Measurements from ENCODE around the gene HOXC11.

Gene HOXC11

DNA sequence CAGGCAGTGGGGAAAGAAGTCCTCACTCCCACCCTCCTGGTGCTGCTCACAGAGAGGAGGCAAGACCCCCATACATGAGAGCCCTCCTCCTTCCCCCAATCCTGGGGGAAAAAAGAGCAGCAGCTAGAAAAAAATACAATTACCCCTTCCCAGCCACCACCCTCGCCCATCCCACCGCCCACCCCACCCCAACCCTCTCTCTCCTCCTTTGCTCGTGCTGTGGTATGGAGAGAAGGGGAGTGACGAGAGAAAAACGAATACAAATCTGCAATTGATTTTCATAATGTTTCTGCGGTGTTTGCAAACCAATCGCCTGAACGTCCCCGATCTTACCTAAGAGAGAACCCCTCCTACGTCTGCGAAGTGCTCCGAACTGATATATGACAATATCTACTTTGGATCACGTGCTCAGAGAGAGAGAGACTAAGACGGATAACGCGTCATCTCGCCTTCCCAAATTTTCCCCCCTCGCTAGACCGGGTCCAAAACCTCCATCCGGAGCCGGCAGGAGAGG is at the start of gene HOXC11:
Gene HOXC11, plus strand, starts transcription at position 405 of the 514 bp plus-strand sequence. CDS start 116 bp downstream, outside the sequence.
- DNase-seq, result no peak

GRCh38 chr12:53924521-53925405 is 48.2 kb upstream of the HOXC11 start:
- DNase-seq, result peak; percentile 11

DNA sequence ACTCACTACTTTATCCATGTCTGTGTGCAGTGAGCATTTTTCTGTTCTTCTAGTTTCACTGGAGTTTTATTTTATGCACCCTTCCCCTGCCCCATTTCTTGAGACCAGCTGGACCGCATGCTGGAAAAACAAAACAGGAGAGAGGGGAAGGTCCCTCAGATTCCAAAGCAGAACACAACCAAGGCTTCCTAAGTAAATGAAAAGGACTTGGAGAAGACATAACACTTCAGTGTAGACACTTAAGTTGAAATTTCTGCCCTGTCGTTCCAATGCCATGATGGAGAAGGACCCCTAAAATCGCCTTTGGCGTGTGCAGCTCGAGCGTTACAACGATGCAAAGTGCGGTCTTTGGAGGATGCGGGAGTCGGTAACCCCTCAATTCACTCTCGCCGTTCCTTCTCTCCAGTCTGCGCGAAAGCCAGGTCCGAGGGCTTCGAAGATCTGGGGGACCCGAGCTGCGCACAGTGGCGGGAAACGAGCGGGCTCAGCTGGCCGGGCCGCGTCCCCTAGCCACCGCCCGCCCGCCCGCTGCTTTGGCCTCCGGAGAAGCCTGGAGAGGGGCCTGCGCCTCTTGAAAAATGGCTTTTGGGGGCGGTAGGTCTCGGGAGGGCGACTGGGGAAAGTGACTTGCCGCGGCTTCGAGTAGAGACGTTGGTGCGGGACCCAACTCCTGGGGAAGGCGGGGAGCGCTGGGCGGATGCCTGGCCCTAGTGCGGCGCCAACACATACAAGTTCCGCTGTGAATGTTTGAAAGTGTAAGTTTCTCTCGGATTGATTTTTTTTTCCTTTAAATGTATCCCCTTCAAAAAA is 45.5 kb upstream of the HOXC11 start:
- DNase-seq, result no peak

- DNase-seq, result no peak
These were observed 44.7 kb upstream of the HOXC11 start for GRCh38 chr12:53928054-53928835.

- DNase-seq, result no peak
These were observed 43.4 kb upstream of the HOXC11 start for GRCh38 chr12:53929527-53929926.

DNA sequence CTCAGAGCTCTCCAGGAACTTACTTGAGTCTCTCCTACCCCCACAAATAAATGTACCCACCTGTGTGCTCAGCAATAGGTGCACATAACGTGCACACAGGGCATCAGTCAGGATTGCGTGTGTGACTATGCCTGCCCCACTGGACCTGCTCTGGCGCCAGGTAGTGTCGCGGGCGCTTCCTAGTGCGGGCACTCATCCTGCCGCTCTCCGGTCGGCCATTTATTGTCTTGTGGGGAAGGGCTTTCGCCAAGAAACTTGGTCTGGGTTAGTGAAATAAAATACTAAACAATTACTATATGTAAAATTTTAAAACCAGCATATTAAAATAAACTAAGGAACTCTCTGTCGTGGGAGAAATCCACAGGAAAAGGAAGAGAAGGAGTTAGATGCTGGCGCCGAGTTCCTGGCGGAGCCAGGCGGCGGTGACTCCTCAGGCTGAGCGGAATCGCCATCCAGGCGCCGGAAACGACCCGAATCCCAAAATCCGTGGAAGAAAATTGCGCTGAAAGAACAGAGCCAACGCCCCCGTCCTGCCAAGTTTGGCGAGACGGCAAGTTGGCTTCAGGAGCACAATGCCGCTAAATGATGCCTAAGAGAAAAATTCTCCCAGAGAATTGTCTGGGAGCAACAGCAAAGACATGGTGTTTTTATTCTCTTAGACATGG is 42.2 kb upstream of the HOXC11 start:
- no peak for DNase-seq

DNA sequence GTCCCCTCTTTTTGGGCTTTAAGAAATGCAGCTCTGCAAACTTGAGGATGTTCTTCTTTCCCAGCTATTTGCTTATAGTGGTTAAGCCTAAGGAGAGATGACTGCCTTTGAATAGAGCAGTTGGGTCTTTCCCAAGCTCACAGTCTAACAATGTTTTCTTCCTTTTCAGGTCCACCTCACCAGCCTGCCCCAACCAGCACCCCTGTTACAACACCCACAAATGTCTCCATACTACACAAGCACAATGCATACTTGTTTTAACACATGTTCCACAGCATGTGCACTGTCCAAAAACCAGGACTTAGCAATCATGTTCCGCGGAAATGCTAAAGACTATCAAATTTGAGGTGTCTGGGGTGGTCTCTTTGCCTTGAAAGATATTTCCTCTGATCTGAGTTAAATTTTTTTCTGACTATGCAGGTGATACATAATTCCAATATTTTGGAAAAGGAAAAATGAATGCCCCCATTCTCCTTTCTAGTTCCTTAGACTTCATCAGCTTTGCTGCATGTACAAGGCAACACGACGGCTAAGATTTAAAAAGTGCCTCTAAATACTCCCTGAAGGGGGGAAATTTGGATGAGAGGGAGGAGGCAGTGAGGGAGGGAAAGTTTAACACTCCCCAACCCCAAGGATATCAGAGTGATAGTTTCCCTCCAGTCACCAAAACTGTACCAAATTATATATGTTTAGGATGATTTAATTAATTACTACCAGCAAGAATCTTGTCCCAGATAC is 40.9 kb upstream of the HOXC11 start:
- no peak for DNase-seq

GRCh38 chr12:53932915-53933314 is 40.0 kb upstream of the HOXC11 start:
- DNase-seq, result no peak

DNA sequence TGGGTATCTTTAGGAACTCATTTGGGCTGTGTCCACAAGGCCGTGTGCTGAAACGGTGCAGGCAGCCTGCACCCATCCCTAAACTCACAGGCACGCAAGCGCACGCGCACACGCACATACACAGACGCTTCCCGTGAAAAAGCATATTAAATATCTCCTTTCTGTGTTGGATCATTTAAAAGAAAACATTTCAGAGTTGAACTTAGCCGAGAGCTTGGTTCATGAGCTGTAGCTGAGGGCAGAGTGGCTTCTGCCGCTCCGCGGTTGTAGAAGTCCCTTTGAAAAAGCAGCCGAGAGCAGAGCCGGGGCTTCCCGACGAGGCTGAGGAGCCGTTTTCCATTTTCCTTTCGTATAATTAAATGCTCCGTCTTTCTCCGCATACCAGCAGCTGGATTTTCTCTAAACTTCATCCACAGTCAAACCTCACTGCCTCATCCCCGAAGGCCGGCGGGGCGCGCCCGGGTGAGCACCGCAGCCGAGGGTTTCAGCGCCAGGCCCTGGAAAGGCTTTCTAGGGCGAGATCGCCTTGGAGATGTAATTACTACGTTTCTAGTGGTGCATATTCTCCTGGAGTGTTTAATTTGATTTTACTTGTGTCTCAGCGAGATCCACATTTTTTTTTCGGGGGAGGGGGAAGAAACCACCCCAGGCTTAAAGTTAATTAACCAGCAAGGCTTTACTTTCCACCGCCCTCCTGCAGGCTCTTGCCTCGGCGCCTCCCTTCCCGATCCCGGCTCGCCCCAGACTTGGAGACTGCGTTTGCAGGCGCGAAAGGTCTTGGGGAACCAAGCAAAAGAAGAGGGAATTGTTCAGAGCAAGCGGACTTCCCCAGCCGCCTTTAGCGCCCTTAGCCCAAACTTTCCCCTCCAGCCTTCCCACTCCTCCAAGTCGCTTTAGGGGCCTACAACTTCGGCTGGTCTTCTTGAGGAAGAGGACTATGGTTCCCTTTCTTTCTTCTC is 37.3 kb upstream of the HOXC11 start:
- no peak for DNase-seq

GRCh38 chr12:53937099-53937498 is 35.8 kb upstream of the HOXC11 start:
- no peak for DNase-seq

- DNase-seq, result no peak
These were observed 35.2 kb upstream of the HOXC11 start for GRCh38 chr12:53937596-53938325.

DNA sequence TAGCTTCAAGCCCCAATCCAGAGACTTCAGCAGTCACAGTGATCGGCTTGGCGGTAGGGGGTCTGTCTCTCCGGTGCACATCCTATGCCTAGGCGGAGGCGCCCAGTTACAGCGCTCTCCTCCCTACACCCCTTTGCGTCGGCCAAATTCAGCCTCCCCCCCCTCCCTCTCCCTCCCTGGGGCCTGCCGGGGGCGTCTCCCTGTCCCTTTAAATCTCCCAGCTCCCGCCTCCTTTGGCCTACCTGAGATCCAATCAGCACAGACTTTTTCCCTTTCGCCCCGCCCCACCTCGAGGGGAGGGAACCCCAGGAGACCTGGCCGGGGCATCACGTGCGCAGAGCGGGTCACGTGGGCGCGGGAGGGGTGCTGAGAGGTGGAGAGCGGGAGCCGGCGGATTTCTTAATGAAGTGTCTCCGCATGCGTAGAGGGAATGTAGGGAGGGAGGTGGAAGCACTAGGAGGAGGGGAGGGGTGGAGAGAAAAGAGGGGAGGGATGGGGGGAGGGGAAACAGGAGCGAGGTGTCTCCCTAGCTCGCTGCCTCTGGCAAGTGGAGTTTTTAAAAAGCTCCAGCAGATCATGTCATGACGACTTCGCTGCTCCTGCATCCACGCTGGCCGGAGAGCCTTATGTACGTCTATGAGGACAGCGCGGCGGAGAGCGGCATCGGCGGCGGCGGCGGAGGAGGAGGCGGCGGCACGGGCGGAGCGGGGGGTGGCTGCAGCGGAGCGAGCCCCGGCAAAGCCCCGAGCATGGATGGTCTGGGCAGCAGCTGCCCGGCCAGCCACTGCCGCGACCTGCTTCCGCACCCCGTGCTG is 34.4 kb upstream of the HOXC11 start, which contains the start of gene HOXC13:
Gene HOXC13, plus strand, starts transcription at position 506 of the 815 bp plus-strand sequence. Its CDS starts 76 bp downstream, at position 582.
- peak; percentile 94 for DNase-seq

GRCh38 chr12:53939141-53940108 is 33.5 kb upstream of the HOXC11 start:
- no peak for DNase-seq

- DNase-seq, result no peak
These were observed 32.4 kb upstream of the HOXC11 start for GRCh38 chr12:53940443-53941014.

DNA sequence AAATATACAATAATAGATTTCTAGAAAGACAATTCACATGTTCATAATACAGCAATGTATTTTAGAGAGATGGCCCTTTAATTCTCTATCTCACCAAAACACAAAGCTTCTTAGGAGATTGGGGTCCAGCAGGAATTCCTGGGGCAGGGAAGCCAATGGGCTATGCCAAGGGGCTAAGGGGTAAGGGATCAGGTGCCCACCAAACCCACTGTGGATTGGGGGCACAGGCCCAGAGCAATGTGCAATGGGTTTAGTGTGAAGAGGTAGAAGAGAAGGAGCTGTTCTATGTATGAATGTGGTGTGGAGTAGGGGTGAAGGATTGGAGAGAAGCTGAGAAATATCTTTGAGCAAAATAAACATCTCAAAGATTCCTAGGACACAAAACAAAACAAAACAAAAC is 31.7 kb upstream of the HOXC11 start:
- DNase-seq, result no peak

GRCh38 chr12:53941750-53942149 is 31.2 kb upstream of the HOXC11 start:
- DNase-seq, result no peak

DNA sequence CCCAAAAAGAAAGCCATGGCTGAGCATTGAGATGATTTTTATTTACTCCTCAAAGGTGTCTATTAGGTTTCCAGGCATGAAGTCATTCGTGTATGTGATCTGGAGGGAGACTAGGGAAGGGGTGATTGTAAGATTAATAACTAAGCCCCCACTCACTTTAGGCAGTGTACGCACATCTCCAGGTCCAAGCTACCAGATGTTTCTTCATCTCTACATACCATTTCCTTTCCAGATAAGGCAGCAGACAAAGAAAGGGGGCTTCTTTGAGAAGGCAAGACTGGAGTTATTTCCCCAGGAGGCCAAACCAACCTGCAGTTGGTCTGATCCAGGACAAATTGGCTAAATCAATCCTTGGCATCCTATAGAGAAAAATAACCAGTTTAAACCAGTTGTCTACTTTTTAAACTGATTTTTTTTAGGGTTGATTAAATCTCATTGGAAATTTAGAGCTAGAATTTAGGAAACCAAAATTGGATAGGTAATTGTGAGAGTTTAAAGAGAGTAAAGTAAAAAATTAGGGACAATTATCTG is 30.4 kb upstream of the HOXC11 start:
- no peak for DNase-seq
